Gastroesophageal sphincter (tissue), 4 donors: Measurements from ENCODE around the gene SUN5. TPM values are rescaled to one million over a fixed set of nuclear protein-coding genes. Genes with fewer than 3 reads are reported as not detected.
"Not testable (repeated sequence)": the region's sequence is repeated elsewhere in the genome, so short reads cannot be mapped to it uniquely, and the experiment has no call there.

Experiments
- ATAC-seq: fragments of 150-250 bp; one replicate; pipeline ENCODE4 v1.9.1; 2016; ENCODE audit warnings: mild to moderate bottlenecking, moderate library complexity
- H3K27ac ChIP-seq, 4 donors: fragments of 200-600 bp; sonication (generic) in 3 of 4; 1 replicate in 3 of 4; 2 replicates in 1 of 4; pipeline ENCODE4 v1.5.1; 2016 to 2019
- H3K27me3 ChIP-seq: fragments of 200-600 bp; sonication (generic); one replicate; pipeline ENCODE4 v1.5.1; 2019
- H3K36me3 ChIP-seq, 2 donors: fragments of 200-600 bp; sonication (generic); one replicate each; pipeline ENCODE4 v1.5.1; 2019; ENCODE audit warnings: control low read depth in 1 of 2
- H3K4me1 ChIP-seq, 3 donors: fragments of 200-600 bp; sonication (generic); 1 replicate in 2 of 3; 2 replicates in 1 of 3; pipeline ENCODE4 v1.5.1; 2016 to 2019; ENCODE audit warnings: control low read depth in 2 of 3
- H3K4me3 ChIP-seq, 2 donors: fragments of 200-600 bp; sonication (generic); one replicate each; pipeline ENCODE4 v1.5.1; 2019; ENCODE audit warnings: mild to moderate bottlenecking in 1 of 2, moderate library complexity in 1 of 2
- H3K9me3 ChIP-seq, 3 donors: fragments of 200-600 bp; sonication (generic); one replicate each; pipeline ENCODE4 v1.5.1; 2017 to 2019; ENCODE audit warnings: control low read depth in 2 of 3
- CTCF ChIP-seq, 4 experiments: fragments of 200-600 bp in 2 of 4; fragments of 450-650 bp in 2 of 4; sonication (generic) in 1 of 4; IDR thresholded peaks; one replicate each; pipeline ENCODE4 v1.5.1; 2017 to 2019; ENCODE audit warnings: antibody characterized with exemption in 4 of 4, mild to moderate bottlenecking in 2 of 4, moderate library complexity in 2 of 4
- EP300 ChIP-seq: sonication (generic); formaldehyde crosslinking; IDR thresholded peaks from one replicate; pipeline ENCODE4 v1.6.1; 2017; ENCODE audit warnings: antibody characterized with exemption, mild to moderate bottlenecking
- POLR2A ChIP-seq, 2 donors: fragments of 450-650 bp; IDR thresholded peaks; one replicate each; pipeline ENCODE4 v1.6.1; 2017; ENCODE audit warnings: antibody characterized with exemption in 2 of 2, mild to moderate bottlenecking in 2 of 2, moderate library complexity in 1 of 2
- POLR2AphosphoS5 ChIP-seq: sonication (generic); formaldehyde crosslinking; IDR thresholded peaks from one replicate; pipeline ENCODE4 v1.6.1; 2017; ENCODE audit warnings: antibody characterized with exemption
- WGBS, 2 donors: methylation state at CpG; one replicate each; pipeline ENCODE4 v1.1.5; 2018; ENCODE audit warnings: low coverage in 1 of 2; 5-methylcytosine and 5-hydroxymethylcytosine counted together
- total RNA-seq, 4 donors: library from RNA; depleted of rRNA; stranded (reverse); fragments of >200 nt; gene quantifications; one replicate each; pipeline ENCODE4 v1.1.0, GENCODE V29; 2016

The SUN5 gene
- total RNA-seq: not detected

GRCh38 chr20:33004141-33004751, at the start of gene SUN5:
TSS of gene SUN5 (minus strand) at chr20:33004433. CDS start at chr20:33004340, 93 bp downstream.
- Histone ChIP-seq H3K9me3 (peaks cover 0 to 15% (median 0%) of the 10 kb centered on the region in 3 donors), H3K4me3 (no peak within 1 kb of the TSS), H3K36me3 (no peaks in the 10 kb centered on the region), H3K27me3 (peaks cover 3% of the 10 kb centered on the region), H3K27ac (no peak within 1 kb of the TSS), H3K4me1 (no peaks in the 10 kb centered on the region)
- no peak for ATAC-seq
- 56 to 57% methylated on average over 1 of the region's 6 CpGs for WGBS, 2 donors
- no peak for TF ChIP-seq EP300
- TF ChIP-seq POLR2AphosphoS5: no peak
- no peak for TF ChIP-seq POLR2A (IDR thresholded peaks at IDR 0.05)
- TF ChIP-seq CTCF (IDR thresholded peaks at IDR 0.05): no peak

- WGBS, 2 donors: 73 to 87% methylated on average over 3 to 7 of the region's 25 CpGs
- peaks cover 16% of the 10 kb centered on the region for H3K27me3 ChIP-seq
- no peak within 1 kb of the TSS for H3K27ac ChIP-seq
- H3K36me3 ChIP-seq: no peaks in the 10 kb centered on the region
- H3K9me3 ChIP-seq: no peaks in the 10 kb centered on the region
- no peak for ATAC-seq
- no peak for TF ChIP-seq CTCF (IDR thresholded peaks at IDR 0.05)
- TF ChIP-seq EP300: no peak
- TF ChIP-seq POLR2AphosphoS5: no peak
- TF ChIP-seq POLR2A (IDR thresholded peaks at IDR 0.05): no peak
- no peaks in the 10 kb centered on the region for H3K4me1 ChIP-seq
- no peak within 1 kb of the TSS for H3K4me3 ChIP-seq
Measured at GRCh38 chr20:33053291-33054106, 49.3 kb upstream of the SUN5 start, which contains the start of gene BPIFB3. TSS of gene BPIFB3 (plus strand) at chr20:33053903. CDS start at chr20:33055436, 1,533 bp downstream.

- WGBS, 2 donors: 34 to 51% methylated on average over 3 of the region's 4 CpGs
- Histone ChIP-seq H3K4me3 (no peak overlapping the region), H3K27me3 (peaks cover 16% of the 10 kb centered on the region), H3K36me3 (no peaks in the 10 kb centered on the region), H3K4me1 (no peaks in the 10 kb centered on the region), H3K27ac (no peak overlapping the region), H3K9me3 (no peaks in the 10 kb centered on the region)
- ATAC-seq: no peak
- no peak for TF ChIP-seq POLR2AphosphoS5
- TF ChIP-seq POLR2A (IDR thresholded peaks at IDR 0.05): no peak
- TF ChIP-seq EP300: no peak
- TF ChIP-seq CTCF (IDR thresholded peaks at IDR 0.05): no peak
Measured at GRCh38 chr20:33051333-33051732, 47.1 kb upstream of the SUN5 start.

- Histone ChIP-seq H3K27me3 (peaks cover 6% of the 10 kb centered on the region), H3K4me1 (no peaks in the 10 kb centered on the region), H3K9me3 (peaks cover 0 to 21% (median 0%) of the 10 kb centered on the region in 3 donors), H3K27ac (no peak overlapping the region), H3K36me3 (no peaks in the 10 kb centered on the region), H3K4me3 (no peak overlapping the region)
- TF ChIP-seq POLR2A (IDR thresholded peaks at IDR 0.05): no peak
- TF ChIP-seq POLR2AphosphoS5: no peak
- TF ChIP-seq EP300: no peak
- TF ChIP-seq CTCF (IDR thresholded peaks at IDR 0.05): no peak
- 81 to 90% methylated on average over 3 of the region's 3 CpGs for WGBS, 2 donors
- ATAC-seq: no peak
Measured at GRCh38 chr20:33046412-33046811, 42.2 kb upstream of the SUN5 start.

GRCh38 chr20:33045129-33045721, 41.0 kb upstream of the SUN5 start:
- 76 to 86% methylated on average over 11 to 15 of the region's 15 CpGs for WGBS, 2 donors
- not testable (repeated sequence) for H3K4me1 ChIP-seq, H3K27ac ChIP-seq, H3K36me3 ChIP-seq, H3K4me3 ChIP-seq, H3K27me3 ChIP-seq, ATAC-seq
- peaks cover 0 to 21% (median 0%) of the 10 kb centered on the region in 3 donors for H3K9me3 ChIP-seq
